ENCODE measurements around the gene ZMYND12.

DNA sequence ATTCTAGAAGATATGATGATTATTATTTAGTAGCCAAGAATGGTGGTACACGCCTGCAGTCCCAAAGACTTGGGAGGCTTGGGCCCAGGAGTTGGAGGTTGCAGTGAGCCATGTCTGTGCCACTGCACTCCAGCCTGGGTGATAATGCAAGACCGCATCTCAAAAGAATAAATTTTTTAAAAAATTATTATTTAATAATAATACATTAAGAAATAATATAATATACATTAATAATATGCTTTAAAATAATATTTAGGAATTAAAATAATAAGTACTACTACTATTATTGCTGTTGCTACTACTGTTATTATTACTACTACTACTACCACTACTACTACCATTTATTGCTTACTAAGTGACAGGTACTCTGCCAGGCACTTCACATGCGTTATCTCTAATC lies 34.4 kb upstream of the ZMYND12 start:
- no peak for TF ChIP-seq EZH2phosphoT487 (IDR thresholded peaks at IDR 0.05; ENCODE audit: borderline replicate concordance)
- TF ChIP-seq, protein P1, sequence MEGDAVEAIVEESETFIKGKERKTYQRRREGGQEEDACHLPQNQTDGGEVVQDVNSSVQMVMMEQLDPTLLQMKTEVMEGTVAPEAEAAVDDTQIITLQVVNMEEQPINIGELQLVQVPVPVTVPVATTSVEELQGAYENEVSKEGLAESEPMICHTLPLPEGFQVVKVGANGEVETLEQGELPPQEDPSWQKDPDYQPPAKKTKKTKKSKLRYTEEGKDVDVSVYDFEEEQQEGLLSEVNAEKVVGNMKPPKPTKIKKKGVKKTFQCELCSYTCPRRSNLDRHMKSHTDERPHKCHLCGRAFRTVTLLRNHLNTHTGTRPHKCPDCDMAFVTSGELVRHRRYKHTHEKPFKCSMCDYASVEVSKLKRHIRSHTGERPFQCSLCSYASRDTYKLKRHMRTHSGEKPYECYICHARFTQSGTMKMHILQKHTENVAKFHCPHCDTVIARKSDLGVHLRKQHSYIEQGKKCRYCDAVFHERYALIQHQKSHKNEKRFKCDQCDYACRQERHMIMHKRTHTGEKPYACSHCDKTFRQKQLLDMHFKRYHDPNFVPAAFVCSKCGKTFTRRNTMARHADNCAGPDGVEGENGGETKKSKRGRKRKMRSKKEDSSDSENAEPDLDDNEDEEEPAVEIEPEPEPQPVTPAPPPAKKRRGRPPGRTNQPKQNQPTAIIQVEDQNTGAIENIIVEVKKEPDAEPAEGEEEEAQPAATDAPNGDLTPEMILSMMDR (conservative IDR thresholded peaks at IDR 0.05; ENCODE audit: low read length) = no peak

All from Loucy (cell line).